ENCODE measurements around the gene HOXA5. TPM values are rescaled to one million over a fixed set of nuclear protein-coding genes. Genes with fewer than 3 reads are reported as not detected.

Gene HOXA5
- total and polyA plus RNA-seq, 2 of the 8 experiments (the other 6 are each of a cell fraction or from before 2014, with no cell fraction given): not detected

GRCh38 chr7:27099453-27100370 lies 43.8 kb downstream of the HOXA5 start:
- peaks cover 0 to 19% (median 12%) of the 10 kb centered on the region in 4 experiments; a peak in 6 of 7 replicates for H3K4me1 ChIP-seq (replicated peaks in 1 of 4; ENCODE audit: control insufficient read depth in 3 of 4, insufficient read depth in 4 of 4, low read length in 3 of 4)
- no peak for FAIRE-seq
- no peak overlapping the region for H3K27ac ChIP-seq (ENCODE audit: low read depth, low read length)
- CTCF ChIA-PET (ENCODE audit: partially characterized antibody): interaction anchor here (0.8 to 12.1 kb wide), 6 partner anchors 7 to 247 kb away, joined by 3 to 123 read pairs (median 3); partner anchors contain the start of genes HOXA5 and HOXA6
- 21 to 100% methylated on average over 1 to 8 of the region's 8 CpGs for WGBS, 2 experiments (ENCODE audit: extremely low coverage in 1 of 2, insufficient coverage in 1 of 2, insufficient read length in 1 of 2, insufficient replicate concordance in 2 of 2, low coverage in 1 of 2, low lambda C conversion rate in 2 of 2, missing lambda C conversion rate in 1 of 2)
- POLR2A ChIA-PET (ENCODE audit: partially characterized antibody): no interaction called here
- no peak overlapping the region for H3K9ac ChIP-seq (replicated peaks in 1 of 4; ENCODE audit: extremely low read depth in 1 of 4, low read depth in 3 of 4, low read length in 3 of 4)
- H3K56ac ChIP-seq (replicated peaks; ENCODE audit: insufficient read length, low read depth, low read length): no peak overlapping the region
- H3K4me2 ChIP-seq (ENCODE audit: insufficient read depth in 1 of 2, low read depth in 2 of 2, low read length in 2 of 2): no peak overlapping the region
- H3K23me2 ChIP-seq (ENCODE audit: low read depth, low read length): peaks cover 6% of the 10 kb centered on the region; the same call in 1 of the 2 replicates
- H3K4me3 ChIP-seq (ENCODE audit: extremely low read depth in 1 of 4, insufficient read depth in 2 of 4, low read depth in 3 of 4, low read length in 4 of 4): no peak overlapping the region
- H3K79me2 ChIP-seq (ENCODE audit: control insufficient read depth in 1 of 2, insufficient read depth in 2 of 2, low read length in 2 of 2): no peaks in the 10 kb centered on the region
- H2BK15ac ChIP-seq (ENCODE audit: low read length): no peak overlapping the region
- H3K9me3 ChIP-seq (ENCODE audit: insufficient read depth in 2 of 2, low read depth in 1 of 2, low read length in 1 of 2): no peaks in the 10 kb centered on the region
- no peak overlapping the region for H2BK5ac ChIP-seq (ENCODE audit: low read depth, low read length)
- no peak overlapping the region for H3K14ac ChIP-seq (ENCODE audit: insufficient read length)
- no peak overlapping the region for H3K4ac ChIP-seq (replicated peaks; ENCODE audit: insufficient read length, low read depth, low read length)
- no peak overlapping the region for H3K18ac ChIP-seq (ENCODE audit: extremely low read depth, low read length)
- no peak for DNase-seq (ENCODE audit: low read depth in 1 of 2, low spot score in 2 of 2)
- no peak overlapping the region for H2AFZ ChIP-seq (ENCODE audit: low read length)
- H2BK12ac ChIP-seq (ENCODE audit: low read depth, low read length): no peak overlapping the region
- H3K79me1 ChIP-seq (ENCODE audit: low read depth, low read length): no peaks in the 10 kb centered on the region
- H2AK5ac ChIP-seq (ENCODE audit: low read depth, low read length): no peak overlapping the region
- H4K5ac ChIP-seq (ENCODE audit: insufficient read length, low read depth, low read length): no peak overlapping the region
- H4K91ac ChIP-seq (replicated peaks; ENCODE audit: insufficient read length, low read length): no peak overlapping the region
- no peak overlapping the region for H4K8ac ChIP-seq (ENCODE audit: extremely low read depth, insufficient read depth, low read length)
- no peak overlapping the region for H2BK20ac ChIP-seq (ENCODE audit: low read length)
- H4K20me1 ChIP-seq (replicated peaks in 1 of 2; ENCODE audit: control insufficient read depth in 1 of 2, insufficient read depth in 2 of 2, low read length in 2 of 2): peaks cover 18 to 40% of the 10 kb centered on the region in 2 experiments
- peaks cover 93 to 100% (median 99%) of the 10 kb centered on the region in 4 experiments for H3K27me3 ChIP-seq (replicated peaks in 1 of 4; ENCODE audit: control insufficient read depth in 3 of 4, extremely low read depth in 1 of 4, insufficient read depth in 3 of 4, low read length in 3 of 4)
- H3K23ac ChIP-seq (ENCODE audit: insufficient read length): no peak overlapping the region
- no peak overlapping the region for H2BK120ac ChIP-seq (replicated peaks; ENCODE audit: low read depth, low read length)
- H3K36me3 ChIP-seq (ENCODE audit: control insufficient read depth in 2 of 4, insufficient read depth in 4 of 4, low read length in 3 of 4): peaks cover 0 to 11% (median 0%) of the 10 kb centered on the region in 4 experiments; a peak in 1 of 8 replicates
- TF ChIP-seq CTCF (IDR thresholded peaks at IDR 0.05; ENCODE audit: control extremely low read depth in 1 of 3, insufficient read depth in 1 of 3, low read depth in 1 of 3, low read length in 3 of 3) (no peak), SP1 (IDR thresholded peaks at IDR 0.05; ENCODE audit: low read depth, low read length) (no peak), EGR1 (IDR thresholded peaks at IDR 0.05; ENCODE audit: borderline replicate concordance, low read depth, low read length) (no peak), BCL11A (IDR thresholded peaks at IDR 0.05; ENCODE audit: low read depth in 2 of 2, low read length in 2 of 2) (no peak), RFX5 (IDR thresholded peaks at IDR 0.05; ENCODE audit: borderline replicate concordance, low read depth, low read length) (no peak), POLR2AphosphoS5 (IDR thresholded peaks at IDR 0.05; ENCODE audit: low read depth, low read length) (no peak), KDM5A (IDR thresholded peaks at IDR 0.05; ENCODE audit: low read length) (no peak)
- TF ChIP-seq, protein P1, sequence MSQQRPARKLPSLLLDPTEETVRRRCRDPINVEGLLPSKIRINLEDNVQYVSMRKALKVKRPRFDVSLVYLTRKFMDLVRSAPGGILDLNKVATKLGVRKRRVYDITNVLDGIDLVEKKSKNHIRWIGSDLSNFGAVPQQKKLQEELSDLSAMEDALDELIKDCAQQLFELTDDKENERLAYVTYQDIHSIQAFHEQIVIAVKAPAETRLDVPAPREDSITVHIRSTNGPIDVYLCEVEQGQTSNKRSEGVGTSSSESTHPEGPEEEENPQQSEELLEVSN (IDR thresholded peaks at IDR 0.05): no peak
